ENCODE data around the gene PM20D1. TPM values are rescaled to one million over a fixed set of nuclear protein-coding genes. Genes with fewer than 3 reads are reported as not detected.

Gene PM20D1
- total and polyA plus RNA-seq, 8 donors, result 5.6 to 54.6 (median 21.4) TPM

DNA sequence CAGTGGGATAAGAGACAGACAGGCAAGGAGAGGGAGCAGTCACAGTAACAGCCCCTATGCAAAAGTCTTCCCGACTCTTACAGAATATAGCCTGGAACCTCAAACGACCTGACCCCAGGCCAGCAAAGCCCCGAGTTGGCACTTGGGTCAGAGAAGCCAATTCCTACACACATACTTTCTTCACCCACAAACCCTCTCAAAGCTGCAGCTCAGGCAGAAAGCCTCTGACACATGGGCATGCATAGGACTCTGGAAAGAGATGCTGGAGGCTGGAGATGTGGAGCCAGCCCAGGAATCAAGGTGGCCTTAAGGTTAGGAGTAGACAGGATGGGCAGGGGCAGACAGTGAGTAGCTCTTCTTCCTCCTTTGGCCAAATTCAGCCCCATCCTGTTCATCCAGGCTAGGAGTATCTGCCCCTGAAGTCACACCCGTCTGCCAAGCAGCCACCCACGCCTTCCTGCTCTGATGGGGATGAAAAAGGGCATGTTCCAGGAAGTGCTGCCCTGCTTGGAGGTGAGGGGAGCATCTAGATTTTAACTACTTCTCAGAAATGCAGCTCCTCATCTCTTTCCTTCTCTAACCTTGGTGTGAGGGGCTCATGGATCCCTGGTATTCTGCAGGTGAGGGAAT is 44.7 kb downstream of the PM20D1 start:
- TF ChIP-seq CTCF (IDR thresholded peaks at IDR 0.05), result no peak
- H3K27me3 ChIP-seq, result no peaks in the 10 kb centered on the region
- DNase-seq (no peak), ATAC-seq (no peak), FAIRE-seq (no peak)
- WGBS, 2 donors, result 35% methylated on average over 5 of the region's 5 CpGs
- H3K4me3 ChIP-seq, result no peak overlapping the region
- no peaks in the 10 kb centered on the region for H3K9me3 ChIP-seq
- no peak overlapping the region for H3K27ac ChIP-seq
- H3K4me1 ChIP-seq, result peaks cover 23 to 52% (median 35%) of the 10 kb centered on the region in 3 donors
- H3K36me3 ChIP-seq, result no peaks in the 10 kb centered on the region
- intact Hi-C loops (cut with DNase I), result no loop called here

GRCh38 chr1:205804605-205805004 is 45.3 kb downstream of the PM20D1 start:
- no peak for TF ChIP-seq CTCF (IDR thresholded peaks at IDR 0.05)
- Histone ChIP-seq H3K27ac (no peak overlapping the region), H3K4me1 (peaks cover 23 to 52% (median 40%) of the 10 kb centered on the region in 3 donors), H3K9me3 (no peaks in the 10 kb centered on the region), H3K4me3 (no peak overlapping the region), H3K27me3 (no peaks in the 10 kb centered on the region), H3K36me3 (peaks cover 0 to 4% (median 0%) of the 10 kb centered on the region in 3 donors)
- intact Hi-C loops (cut with DNase I), result no loop called here
- 62 to 63% methylated on average over 2 of the region's 2 CpGs for WGBS, 2 donors
- no peak for FAIRE-seq
- no peak for DNase-seq
- no peak for ATAC-seq

GRCh38 chr1:205803986-205804385 is 45.9 kb downstream of the PM20D1 start:
- H3K4me3 ChIP-seq, result no peak overlapping the region
- no peak for DNase-seq
- no peak for ATAC-seq
- peaks cover 0 to 10% (median 2%) of the 10 kb centered on the region in 3 donors for H3K36me3 ChIP-seq
- H3K27ac ChIP-seq, result peak overlapping the region in 1 of 4 donors; percentile 28
- no peaks in the 10 kb centered on the region for H3K9me3 ChIP-seq
- WGBS, 2 donors, result 37 to 47% methylated on average over 4 of the region's 4 CpGs
- peaks cover 23 to 46% (median 38%) of the 10 kb centered on the region in 3 donors for H3K4me1 ChIP-seq
- intact Hi-C loops (cut with DNase I), result no loop called here
- no peak for TF ChIP-seq CTCF (IDR thresholded peaks at IDR 0.05)
- no peak for FAIRE-seq
- no peaks in the 10 kb centered on the region for H3K27me3 ChIP-seq

- WGBS, 2 donors, result 56 to 62% methylated on average over 8 of the region's 8 CpGs
- no peak overlapping the region for H3K4me3 ChIP-seq
- no peak for DNase-seq
- peak in 3 of 4 donors; percentile 2 to 40 (median 34) for ATAC-seq
- H3K27me3 ChIP-seq, result no peaks in the 10 kb centered on the region
- H3K9me3 ChIP-seq, result no peaks in the 10 kb centered on the region
- H3K27ac ChIP-seq, result peak overlapping the region; percentile 65 to 86 (median 72)
- no peak for TF ChIP-seq CTCF (IDR thresholded peaks at IDR 0.05)
- H3K4me1 ChIP-seq, result peaks cover 23 to 44% (median 37%) of the 10 kb centered on the region in 3 donors
- FAIRE-seq, result no peak
- H3K36me3 ChIP-seq, result peaks cover 0 to 28% (median 10%) of the 10 kb centered on the region in 3 donors
- intact Hi-C loops (cut with DNase I), result no loop called here
These were observed 47.9 kb downstream of the PM20D1 start for GRCh38 chr1:205802060-205802459.
